AG04450 (cell line): ENCODE results near the gene TNNC1. TPM values are rescaled to one million over a fixed set of nuclear protein-coding genes. Genes with fewer than 3 reads are reported as not detected.

Experiments used
- CTCF ChIA-PET: fragments of 300-600, 350-600 bp; formaldehyde crosslinking; extraction: SDS; loops from one replicate; lab custom pipeline; 2022; ENCODE audit warnings: antibody characterized with exemption, inconsistent platforms; lab: Charles Lee
- POLR2A ChIA-PET: fragments of 350-600 bp; formaldehyde crosslinking; extraction: SDS; loops from one replicate; lab custom pipeline; 2021; ENCODE audit warnings: antibody characterized with exemption, inconsistent platforms; lab: Yijun Ruan, JAX
- DNase-seq: peaks from one replicate; pipeline ENCODE4 v3.0.0-alpha.2; 2011; ENCODE audit warnings: low read depth, low spot score
- H3K27ac ChIP-seq: one replicate; pipeline ENCODE4 v1.5.1; 2012; ENCODE audit warnings: low read depth, low read length, control low read depth
- H3K27me3 ChIP-seq: one replicate; pipeline ENCODE4 v1.6.0; 2012; ENCODE audit warnings: low read length; ENCODE audit not compliant: control insufficient read depth, insufficient read depth
- H3K4me3 ChIP-seq: 2 replicates; pipeline ENCODE4 v1.5.1; 2011; ENCODE audit warnings: mild to moderate bottlenecking, low read depth, low read length, control low read depth
- H3K9me3 ChIP-seq: 2 replicates; pipeline ENCODE4 v1.5.1; 2012; ENCODE audit warnings: low read length; ENCODE audit not compliant: control insufficient read depth, insufficient read depth
- CTCF ChIP-seq: IDR thresholded peaks from 2 replicates; pipeline ENCODE4 v1.5.1; 2011; ENCODE audit warnings: low read depth, low read length, control low read depth, inconsistent platforms
- polyA plus RNA-seq: library from polyadenylated mRNA; depleted of rRNA; stranded (reverse); fragments of >200 nt; gene quantifications from 2 replicates; pipeline ENCODE4 v1.2.3, GENCODE V29; 2011

Gene TNNC1
- polyA plus RNA-seq, 1 experiment: 1.7 TPM

DNA sequence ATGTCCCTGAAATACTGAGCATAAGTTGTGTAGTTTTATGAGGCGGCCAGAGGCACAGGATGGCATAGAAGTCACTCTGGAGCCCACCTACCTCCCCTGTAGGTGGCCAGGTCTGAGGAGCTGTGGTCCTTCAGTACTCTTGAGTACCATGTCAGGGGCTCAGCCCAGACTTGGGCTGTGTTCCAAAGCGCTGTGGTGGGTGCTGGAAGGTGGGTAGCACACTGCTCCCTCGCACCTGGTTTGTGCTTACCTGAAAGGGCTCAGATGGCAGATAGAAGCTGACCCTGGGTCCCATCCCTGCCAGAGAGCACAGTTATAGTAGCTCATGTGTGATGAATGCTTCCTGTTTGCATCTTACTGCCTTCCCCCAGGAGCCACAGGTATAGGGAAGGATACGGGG lies 17.1 kb upstream of the TNNC1 start:
- no peak for TF ChIP-seq CTCF
- CTCF ChIA-PET: interaction anchor here (0.9 to 3.2 kb wide), 5 partner anchors 11 to 80 kb away, joined by 3 to 14 read pairs (median 9); no protein-coding TSS in a partner anchor

GRCh38 chr3:52469001-52469400 lies 15.2 kb upstream of the TNNC1 start:
- no peaks in the 10 kb centered on the region for H3K27me3 ChIP-seq
- no peaks in the 10 kb centered on the region for H3K9me3 ChIP-seq
- ChIA-PET POLR2A (interaction anchor here (1.6 kb wide), 1 partner anchor 67 kb away, joined by 3 read pairs; the partner anchor contains the start of gene UQCC5), CTCF (interaction anchor here (0.6 to 2.3 kb wide), 4 partner anchors 21 to 57 kb away, joined by 3 to 9 read pairs (median 5); no protein-coding TSS in a partner anchor)
- no peak for DNase-seq
- H3K27ac ChIP-seq: no peak overlapping the region
- TF ChIP-seq CTCF: no peak
- H3K4me3 ChIP-seq: no peak overlapping the region

More for the DNA sequence above, 17.1 kb upstream of the TNNC1 start:
- Histone ChIP-seq H3K27me3 (no peaks in the 10 kb centered on the region), H3K9me3 (no peaks in the 10 kb centered on the region), H3K4me3 (no peak overlapping the region), H3K27ac (no peak overlapping the region)
- POLR2A ChIA-PET: no interaction called here
- DNase-seq: no peak

DNA sequence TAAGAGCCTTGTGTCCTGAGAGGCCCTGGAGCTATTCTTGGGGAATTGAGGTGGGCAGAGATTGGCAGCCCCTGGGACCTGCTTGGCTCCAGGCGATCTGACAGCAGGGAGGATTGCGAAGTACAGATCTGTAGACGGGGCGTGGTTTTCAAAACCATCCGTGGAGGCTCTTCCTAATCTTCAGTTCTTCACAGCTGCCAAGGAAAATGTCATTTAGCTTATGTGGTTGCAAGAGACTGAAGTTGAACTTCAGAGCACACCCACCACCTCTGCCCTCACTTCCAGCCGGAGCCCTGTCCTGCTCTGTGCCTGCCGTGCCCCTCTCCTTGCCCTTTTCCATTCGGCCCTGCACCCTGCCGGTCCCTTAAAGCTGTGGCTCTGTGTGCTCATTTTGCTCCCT lies 14.5 kb upstream of the TNNC1 start:
- Histone ChIP-seq H3K4me3 (no peak overlapping the region), H3K27me3 (no peaks in the 10 kb centered on the region), H3K9me3 (no peaks in the 10 kb centered on the region), H3K27ac (peak overlapping the region; percentile 11)
- no peak for TF ChIP-seq CTCF
- ChIA-PET POLR2A (interaction anchor here (1.6 kb wide), 1 partner anchor 68 kb away, joined by 3 read pairs; the partner anchor contains the start of gene UQCC5), CTCF (no interaction called here)
- DNase-seq: no peak

DNA sequence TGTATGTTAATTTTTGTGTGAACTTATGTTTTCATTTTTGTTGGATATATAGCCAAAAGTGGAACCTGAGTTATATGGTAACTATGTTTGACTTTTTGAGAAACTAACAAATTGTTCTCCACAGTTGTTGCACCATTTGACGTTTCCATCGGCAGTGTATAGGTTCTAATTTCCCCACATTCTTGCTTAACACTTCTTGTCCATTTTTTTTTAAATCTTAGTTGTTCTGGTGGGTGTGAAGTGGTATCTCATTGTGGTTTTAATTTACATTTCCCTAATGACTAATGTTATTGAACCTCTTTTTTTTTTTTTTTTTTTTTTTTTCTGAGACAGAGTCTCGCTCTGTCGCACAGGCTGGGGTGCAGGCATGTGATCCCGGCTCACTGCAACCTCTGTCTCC lies 9.6 kb upstream of the TNNC1 start:
- no peak overlapping the region for H3K27ac ChIP-seq
- H3K4me3 ChIP-seq: no peak overlapping the region
- ChIA-PET CTCF (interaction anchor here (1.7 kb wide), 1 partner anchor 9 kb away, joined by 9 read pairs; no protein-coding TSS in a partner anchor), POLR2A (no interaction called here)
- no peak for TF ChIP-seq CTCF
- no peak for DNase-seq
- H3K27me3 ChIP-seq: no peaks in the 10 kb centered on the region
- no peaks in the 10 kb centered on the region for H3K9me3 ChIP-seq

GRCh38 chr3:52461874-52462273 lies 8.0 kb upstream of the TNNC1 start:
- no peak for DNase-seq
- no peak overlapping the region for H3K4me3 ChIP-seq
- H3K27ac ChIP-seq: no peak overlapping the region
- ChIA-PET CTCF (interaction anchor here (1.7 to 2.6 kb wide), 2 partner anchors 10 to 14 kb away, joined by 9 read pairs; no protein-coding TSS in a partner anchor), POLR2A (no interaction called here)
- TF ChIP-seq CTCF: no peak
- H3K9me3 ChIP-seq: no peaks in the 10 kb centered on the region
- no peaks in the 10 kb centered on the region for H3K27me3 ChIP-seq
